Stimulated activated CD4-positive, alpha-beta T cell treated with anti-CD3 and anti-CD28 coated beads, Interleukin-1b, Interleukin-23, amount 100 ng/mL, for 24 hours (primary cell): Measurements from ENCODE around the gene MAD1L1.

ENCODE experiments used
- DNase-seq, 4 experiments: peaks; one replicate each; pipeline ENCODE4 v3.0.0-alpha.2; 2020; ENCODE audit warnings: low read depth in 4 of 4, low spot score in 1 of 4

Gene MAD1L1

GRCh38 chr7:1811850-1812508, 420.8 kb downstream of the MAD1L1 start:
- no peak for DNase-seq

DNA sequence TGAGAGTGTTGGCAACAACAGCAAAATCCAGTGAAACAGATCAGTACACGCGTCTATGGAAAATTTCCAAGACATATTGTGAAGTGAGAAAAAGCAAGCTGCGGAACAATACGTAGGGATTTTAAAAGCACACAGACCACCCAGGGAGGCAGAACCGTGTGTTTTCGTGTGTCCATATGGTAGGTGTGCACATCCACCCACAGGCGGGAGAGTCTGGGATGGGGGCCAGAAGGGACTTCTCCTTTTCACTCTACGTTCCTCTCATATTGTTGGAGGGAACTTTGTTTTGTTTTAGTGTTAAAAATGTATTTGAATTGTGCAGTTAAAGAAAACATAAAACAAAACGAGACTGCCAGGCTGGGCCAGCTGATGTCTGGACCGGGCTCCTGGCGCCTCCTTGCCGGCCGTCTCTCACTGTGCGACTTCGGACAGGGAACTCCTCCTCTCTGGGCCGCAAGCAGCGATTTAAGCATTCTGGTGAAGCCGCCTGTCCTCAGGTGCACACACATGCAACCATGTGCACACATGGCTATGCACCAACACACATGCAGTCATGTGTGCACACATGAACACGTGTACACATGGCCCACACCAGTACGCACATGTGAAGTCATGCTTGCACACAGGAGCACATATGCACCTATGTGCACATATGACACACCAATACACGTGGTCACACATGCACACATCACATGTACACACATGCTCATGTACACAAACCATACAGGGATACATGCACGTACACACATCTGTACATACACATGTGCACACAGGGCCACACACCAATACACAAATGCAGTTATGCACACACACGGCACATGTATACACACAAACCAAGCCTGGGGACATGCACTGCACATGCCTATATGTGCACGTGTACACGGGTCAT, 421.5 kb downstream of the MAD1L1 start:
- DNase-seq = no peak

DNA sequence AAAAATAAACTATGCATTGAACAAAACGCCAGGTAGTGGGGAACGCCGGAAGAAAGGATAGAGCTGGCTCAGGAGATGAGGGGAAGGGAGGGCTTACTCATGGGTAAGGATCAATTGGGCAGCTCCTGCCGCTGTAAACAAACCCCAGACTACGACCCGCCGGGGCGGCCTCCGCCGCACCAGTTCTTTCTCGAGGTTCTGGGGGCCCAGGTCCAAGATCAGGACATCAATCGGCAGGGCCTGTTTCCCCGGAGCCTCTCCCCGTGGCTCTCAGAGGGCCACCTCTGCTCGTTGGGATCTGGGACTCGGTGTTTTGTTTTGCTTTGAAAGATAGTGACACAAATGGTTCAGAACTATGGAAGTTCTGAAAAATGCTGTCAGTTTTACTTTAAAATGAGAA, 422.2 kb downstream of the MAD1L1 start:
- DNase-seq = no peak

DNA sequence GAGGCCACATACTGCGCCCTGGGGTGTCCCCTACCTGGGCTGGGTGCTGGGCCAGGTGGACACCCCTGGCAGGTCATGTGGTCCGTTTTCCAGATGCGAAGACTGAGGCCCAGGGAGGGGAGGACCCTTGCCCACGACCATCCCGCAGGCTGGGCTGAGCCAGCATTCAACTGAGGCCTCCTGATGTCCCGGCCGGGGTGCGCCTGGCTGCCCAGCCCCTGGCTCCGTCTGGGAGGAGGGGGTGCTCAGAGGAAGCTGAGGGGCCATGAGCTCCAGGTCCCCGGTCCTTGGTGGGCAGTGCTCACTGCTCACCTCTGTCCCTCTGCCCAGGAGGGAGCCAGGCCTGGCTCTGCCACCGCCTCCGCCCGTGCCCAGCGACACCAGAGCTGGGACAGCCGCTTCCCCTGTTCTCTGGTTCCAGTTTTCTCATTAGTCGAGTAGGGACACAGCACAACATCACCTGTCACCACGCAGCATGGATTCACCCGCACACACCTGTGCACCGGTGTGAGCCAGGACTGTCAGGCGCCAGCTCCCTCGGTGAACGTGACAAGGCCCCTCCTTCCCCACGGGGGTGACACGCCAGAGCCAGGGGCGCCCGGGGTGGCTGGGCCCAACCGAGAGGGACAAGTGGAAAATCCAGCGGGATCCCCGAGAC, 423.0 kb downstream of the MAD1L1 start:
- no peak for DNase-seq

- DNase-seq = no peak
Measured at GRCh38 chr7:1809070-1809469, 423.7 kb downstream of the MAD1L1 start.

- DNase-seq = no peak
Measured at GRCh38 chr7:1807821-1808600, 424.7 kb downstream of the MAD1L1 start.

GRCh38 chr7:1806354-1806753, 426.4 kb downstream of the MAD1L1 start:
- DNase-seq = no peak

DNA sequence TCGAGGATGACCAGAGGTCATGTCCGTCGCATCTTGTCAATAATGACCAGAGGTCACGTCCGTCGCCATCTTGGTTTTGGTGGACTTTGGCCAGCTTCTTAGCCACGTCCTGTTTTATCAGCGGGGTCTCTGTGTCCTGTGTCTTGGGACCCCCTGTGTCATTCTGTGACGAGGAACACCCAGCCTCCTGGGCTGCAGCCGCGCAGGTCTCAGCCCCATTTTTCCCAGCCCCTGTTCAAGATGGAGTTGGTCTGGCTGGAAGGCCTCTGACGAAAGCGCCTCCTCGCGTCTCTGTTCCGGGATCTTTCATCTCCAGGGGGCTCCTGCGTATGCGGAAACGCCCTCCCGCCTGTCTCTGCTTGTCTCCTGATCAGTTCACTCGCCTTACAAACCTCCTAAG, 428.4 kb downstream of the MAD1L1 start:
- no peak for DNase-seq

- no peak for DNase-seq
Measured at GRCh38 chr7:1802899-1803298, 429.8 kb downstream of the MAD1L1 start.

DNA sequence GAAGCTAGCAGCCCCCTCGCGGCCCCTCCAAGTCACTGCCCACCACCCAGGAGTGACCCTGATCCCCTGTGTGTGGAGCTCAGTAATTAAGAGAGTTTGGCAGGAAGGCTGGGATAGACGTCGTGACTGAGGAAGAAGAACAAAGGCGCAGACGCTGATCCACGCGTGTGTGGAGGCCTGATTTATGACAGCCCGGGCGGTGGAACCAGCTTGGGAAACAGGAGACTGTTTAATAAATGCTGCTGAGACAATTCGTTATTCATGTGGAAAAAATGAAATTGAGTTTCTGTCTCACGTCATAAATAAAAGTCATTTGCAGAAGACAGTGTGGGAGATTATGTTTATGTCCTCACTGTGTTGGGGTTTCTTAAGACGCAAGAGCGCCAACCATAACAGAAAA, 431.8 kb downstream of the MAD1L1 start:
- no peak for DNase-seq

DNA sequence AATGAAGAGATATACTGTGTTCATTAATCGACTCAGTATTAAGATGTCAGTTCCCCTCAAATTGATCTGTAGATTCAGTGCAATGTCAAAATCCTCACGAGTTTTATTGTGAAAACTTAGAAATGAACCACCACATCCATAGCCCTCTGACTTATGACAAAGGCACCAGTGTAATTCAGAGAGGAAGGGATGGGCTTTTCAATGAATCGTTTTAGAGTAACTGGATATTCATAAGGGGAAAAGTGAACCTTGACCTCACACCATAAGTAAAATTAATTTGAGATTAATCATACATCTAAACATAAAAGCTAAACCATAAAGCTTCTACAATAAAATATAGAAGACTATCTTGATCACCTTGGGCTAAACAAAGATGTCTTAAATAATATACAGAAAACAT, 434.6 kb downstream of the MAD1L1 start:
- no peak for DNase-seq

GRCh38 chr7:1794888-1795542, 437.7 kb downstream of the MAD1L1 start:
- no peak for DNase-seq

DNA sequence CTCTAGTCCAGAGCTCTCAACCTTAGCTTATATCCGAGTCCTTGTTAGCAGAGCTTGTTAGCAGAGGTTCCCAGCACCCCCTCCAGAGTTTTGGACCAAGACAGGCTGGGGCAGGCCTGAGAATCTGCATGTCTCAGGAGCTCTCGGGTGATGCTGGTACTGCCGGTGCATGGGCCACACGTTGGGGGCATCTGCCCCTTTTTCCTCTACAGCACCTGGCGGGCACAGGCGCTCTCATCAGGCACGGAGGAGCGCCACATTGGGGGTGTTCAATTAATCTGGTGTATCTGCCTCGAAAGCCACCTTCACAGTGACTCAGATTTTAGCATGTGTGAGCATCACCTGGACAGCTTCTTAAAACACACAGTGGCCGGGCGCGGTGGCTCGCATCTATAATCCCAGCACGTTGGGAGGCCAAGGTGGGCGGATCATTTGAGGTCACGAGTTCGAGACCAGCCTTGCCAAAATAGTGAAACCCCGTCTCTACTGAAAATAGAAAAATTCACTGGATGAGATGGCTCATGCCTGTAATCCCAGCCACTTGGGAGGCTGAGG, 445.0 kb downstream of the MAD1L1 start:
- no peak for DNase-seq

DNA sequence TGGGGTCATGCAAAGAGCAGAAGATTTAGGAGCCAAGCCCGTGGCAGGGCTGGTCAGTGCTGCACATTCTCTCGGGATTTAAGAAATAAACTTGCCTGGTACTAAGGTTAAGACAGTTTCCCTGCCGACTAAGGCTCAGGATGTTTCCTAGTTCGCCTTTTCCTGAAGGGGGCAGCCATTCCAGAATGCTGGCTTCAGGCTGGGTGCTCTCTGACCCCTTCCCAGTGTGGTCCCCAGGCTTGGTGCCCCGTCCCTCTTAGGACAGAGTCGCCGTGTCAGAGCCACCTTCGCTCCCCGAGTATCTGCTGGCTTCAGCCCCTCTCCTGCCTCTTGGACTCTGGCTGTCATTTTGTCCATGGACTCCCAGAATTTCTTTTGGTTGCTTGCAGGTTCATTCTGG, 445.5 kb downstream of the MAD1L1 start:
- DNase-seq = no peak

- DNase-seq = no peak
Measured at GRCh38 chr7:1785839-1786238, 446.9 kb downstream of the MAD1L1 start.

DNA sequence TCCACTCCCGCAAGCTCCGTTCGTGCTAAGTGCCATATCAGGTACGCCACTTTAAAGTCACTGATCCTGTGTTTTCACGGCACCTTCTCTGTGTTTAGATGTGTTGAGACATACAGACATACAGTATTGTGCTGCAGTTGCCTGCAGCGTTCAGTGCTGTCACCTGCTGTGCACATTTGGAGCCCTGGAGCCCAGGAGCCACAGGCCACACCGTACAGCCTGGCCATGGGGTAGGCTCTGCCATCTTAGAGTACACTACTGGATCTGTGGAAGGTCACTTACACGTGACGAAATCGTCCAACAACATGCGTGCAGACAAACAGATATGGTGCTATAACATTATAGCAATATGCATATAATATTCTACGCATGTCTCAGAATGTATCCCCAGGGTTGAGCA, 451.4 kb downstream of the MAD1L1 start:
- no peak for DNase-seq

DNA sequence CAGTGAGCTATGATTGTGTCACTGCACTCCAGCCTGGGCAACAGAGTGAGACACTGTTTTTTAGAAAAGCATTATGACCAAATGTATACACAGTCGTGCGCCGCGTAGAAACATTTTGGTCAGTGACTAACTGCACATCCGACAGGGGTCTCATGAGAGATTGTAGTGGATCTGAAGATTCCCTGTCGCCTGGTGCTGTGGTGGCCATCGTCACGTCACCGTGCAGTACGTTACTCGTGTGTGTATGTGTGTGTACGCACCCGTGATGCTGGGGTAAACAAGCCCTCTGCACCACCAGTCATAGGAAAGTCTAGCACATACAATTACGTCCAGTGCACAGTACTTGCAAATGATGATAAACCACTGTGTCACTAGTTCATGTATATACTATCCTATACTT, 453.3 kb downstream of the MAD1L1 start:
- no peak for DNase-seq

GRCh38 chr7:1777122-1777521, 455.6 kb downstream of the MAD1L1 start:
- DNase-seq = no peak

GRCh38 chr7:1775389-1775788, 457.4 kb downstream of the MAD1L1 start:
- DNase-seq = no peak

DNA sequence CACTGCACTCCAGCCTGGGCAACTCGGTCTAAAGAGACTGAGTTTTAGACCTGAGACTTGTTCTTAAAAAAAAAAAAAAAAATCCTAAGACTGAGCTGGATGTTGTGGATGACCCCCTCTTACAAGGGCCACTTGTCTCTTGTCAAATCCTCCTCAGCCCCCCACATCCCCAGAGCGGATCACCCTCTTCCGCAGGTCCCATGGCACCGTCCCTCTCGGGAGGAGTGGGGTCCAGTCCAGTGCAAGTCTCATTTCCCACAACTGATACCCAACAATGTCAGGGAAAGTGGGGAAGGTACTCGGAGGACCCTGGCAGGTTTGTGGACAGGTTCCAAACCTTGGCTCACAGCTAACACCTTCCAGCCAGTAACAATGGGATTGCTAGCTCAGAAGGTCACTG, 462.4 kb downstream of the MAD1L1 start:
- no peak for DNase-seq
